Activated gamma-delta T cell (primary cell): ENCODE data around the gene TBC1D1.
"Not testable (repeated sequence)": the region's sequence is repeated elsewhere in the genome, so short reads cannot be mapped to it uniquely, and the experiment has no call there.

Experiments
- DNase-seq: peaks from one replicate; lab custom pipeline; 2025; lab: John Stamatoyannopoulos, UW

Gene TBC1D1

GRCh38 chr4:37966044-37966443 is 75.2 kb downstream of the TBC1D1 start:
- no peak for DNase-seq

GRCh38 chr4:37967736-37968135 is 76.9 kb downstream of the TBC1D1 start:
- DNase-seq: no peak

- DNase-seq: no peak
These were observed 77.9 kb downstream of the TBC1D1 start for GRCh38 chr4:37968747-37969146.

DNA sequence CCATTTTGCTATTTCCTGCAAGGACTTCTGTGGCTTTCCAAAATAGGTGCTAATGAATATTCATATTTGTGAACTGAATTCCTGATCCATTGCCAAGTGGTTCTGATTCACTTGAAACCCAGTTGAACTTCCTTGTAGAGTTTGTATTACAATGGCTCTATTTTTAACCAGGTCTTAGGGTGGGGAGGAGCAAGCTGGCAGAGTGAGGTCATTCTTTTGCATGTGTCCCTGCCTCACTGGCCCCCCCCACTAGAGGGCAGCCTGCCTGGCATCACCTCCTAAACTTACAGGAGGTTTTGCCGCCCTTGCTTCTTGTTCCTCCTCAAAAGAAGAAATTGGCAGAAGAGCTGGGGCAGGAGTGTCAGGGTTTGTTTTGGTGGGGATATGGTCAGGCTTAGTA is 79.8 kb downstream of the TBC1D1 start:
- peak; percentile 7 for DNase-seq

DNA sequence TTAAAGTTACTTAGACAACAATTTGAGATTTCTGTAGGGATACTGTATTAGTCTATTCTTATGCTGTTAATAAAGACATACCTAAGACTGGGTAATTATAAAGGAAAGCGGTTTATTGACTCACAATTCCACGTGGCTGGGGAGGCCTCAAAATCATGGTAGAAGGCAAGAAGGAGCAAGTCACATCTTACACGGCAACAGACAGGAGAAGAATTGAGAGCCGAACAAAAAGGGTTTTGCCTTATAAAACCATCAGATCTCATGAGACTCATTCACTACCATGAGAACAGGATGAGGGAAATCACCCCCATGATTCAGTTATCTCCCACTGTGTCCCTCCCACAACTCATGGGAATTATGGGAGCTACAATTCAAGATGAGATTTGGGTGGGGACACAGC is 80.3 kb downstream of the TBC1D1 start:
- DNase-seq: no peak

DNA sequence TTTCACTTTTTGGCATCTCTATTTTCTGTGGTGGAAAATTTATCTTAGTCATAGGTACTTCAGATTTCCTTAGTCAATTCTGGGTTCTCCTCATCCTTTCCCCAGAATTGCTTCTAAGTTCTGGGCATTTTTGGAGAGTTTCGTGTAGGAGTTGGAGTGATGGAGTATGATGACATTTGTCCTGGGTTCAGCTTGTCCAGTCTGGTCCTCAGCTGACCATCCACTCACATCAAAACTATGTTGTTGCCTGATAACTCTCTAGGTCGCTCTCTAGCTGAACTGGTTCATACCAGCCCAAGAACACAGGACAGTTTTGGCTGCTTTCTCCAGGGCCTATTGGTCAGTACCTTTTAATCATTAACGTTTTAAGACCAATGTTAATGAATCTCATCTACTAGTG is 82.6 kb downstream of the TBC1D1 start:
- DNase-seq: no peak

- DNase-seq: not testable (repeated sequence)
These were observed 84.5 kb downstream of the TBC1D1 start for GRCh38 chr4:37975321-37975822.

GRCh38 chr4:37976507-37976906 is 85.6 kb downstream of the TBC1D1 start:
- no peak for DNase-seq

DNA sequence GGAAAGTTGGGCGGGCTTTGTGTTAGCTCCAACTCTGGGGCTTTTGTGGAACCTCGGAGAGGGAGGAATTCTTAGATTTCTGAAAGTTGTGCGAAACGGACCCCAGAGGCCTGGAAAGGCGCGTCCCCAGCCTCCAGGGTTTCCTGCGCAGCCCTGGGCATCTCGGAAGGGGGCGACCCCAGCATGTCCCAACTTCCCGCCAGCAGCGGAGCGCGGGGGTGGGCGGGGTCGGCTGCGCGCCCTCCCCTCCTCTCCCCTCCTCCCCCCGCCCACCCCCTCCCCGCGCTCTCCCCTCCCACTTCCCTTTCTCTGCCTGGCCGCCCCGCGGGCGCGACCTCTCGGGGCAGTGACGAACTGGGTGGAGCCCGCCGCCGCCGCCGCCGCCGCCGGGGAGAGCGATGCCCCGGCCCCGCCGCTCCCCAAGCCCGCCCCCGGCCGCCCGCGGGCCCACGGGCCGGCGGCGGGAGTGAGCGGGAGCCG is 86.1 kb downstream of the TBC1D1 start:
- peak; percentile 70 for DNase-seq

GRCh38 chr4:37977471-37978247 is 86.8 kb downstream of the TBC1D1 start:
- peak; percentile 45 for DNase-seq

- no peak for DNase-seq
These were observed 87.5 kb downstream of the TBC1D1 start for GRCh38 chr4:37978248-37978924.

GRCh38 chr4:37980246-37980645 is 89.4 kb downstream of the TBC1D1 start:
- no peak for DNase-seq

GRCh38 chr4:37981425-37981824 is 90.5 kb downstream of the TBC1D1 start:
- DNase-seq: no peak

- DNase-seq: no peak
These were observed 91.2 kb downstream of the TBC1D1 start for GRCh38 chr4:37981844-37982720.

DNA sequence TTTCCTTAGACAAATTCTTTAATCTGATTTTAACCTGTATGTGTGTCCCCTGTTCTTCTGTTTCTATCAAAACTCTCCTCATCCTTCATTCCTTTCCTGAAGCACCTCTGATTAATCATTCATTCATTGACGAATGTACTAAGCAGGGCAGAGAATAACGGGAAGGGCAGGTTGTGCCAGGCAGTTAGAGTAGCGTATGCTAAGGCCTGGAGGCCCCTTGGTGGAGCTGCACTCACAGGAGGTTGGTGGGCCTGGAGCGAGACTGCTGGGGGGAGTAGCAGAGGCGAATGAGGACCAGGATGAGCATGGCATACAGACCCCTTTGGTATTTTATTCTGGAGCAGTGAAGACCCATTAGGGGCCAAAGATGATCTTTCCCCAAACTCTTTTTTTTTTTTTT is 91.9 kb downstream of the TBC1D1 start:
- no peak for DNase-seq

- no peak for DNase-seq
These were observed 93.1 kb downstream of the TBC1D1 start for GRCh38 chr4:37983951-37984350.

DNA sequence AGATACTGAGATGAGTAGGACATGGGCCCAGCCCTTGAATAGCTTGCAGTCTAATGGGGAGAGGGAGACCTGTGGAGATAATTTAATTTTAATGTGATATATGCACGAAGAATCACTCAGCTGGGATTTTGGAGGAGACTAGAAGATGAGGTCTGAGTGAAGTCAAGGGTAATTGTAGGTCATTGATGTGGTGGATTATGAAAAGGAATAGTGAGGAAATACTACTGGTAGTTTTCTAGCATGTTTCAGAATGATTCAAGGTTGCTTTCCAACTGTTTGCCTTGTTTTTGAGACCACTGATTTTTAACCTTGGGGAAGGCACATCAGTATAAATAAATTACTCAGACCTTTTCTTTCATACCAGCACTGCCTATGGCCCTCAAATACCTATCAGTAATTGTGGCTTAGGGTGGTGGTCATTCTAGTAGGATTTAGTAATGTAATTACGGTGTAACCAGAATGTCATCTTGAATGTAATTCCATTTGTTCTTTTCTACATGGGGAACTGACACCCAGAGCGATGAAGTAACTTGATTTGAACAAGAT is 94.9 kb downstream of the TBC1D1 start:
- DNase-seq: no peak

GRCh38 chr4:37988670-37989069 is 97.8 kb downstream of the TBC1D1 start:
- DNase-seq: no peak

DNA sequence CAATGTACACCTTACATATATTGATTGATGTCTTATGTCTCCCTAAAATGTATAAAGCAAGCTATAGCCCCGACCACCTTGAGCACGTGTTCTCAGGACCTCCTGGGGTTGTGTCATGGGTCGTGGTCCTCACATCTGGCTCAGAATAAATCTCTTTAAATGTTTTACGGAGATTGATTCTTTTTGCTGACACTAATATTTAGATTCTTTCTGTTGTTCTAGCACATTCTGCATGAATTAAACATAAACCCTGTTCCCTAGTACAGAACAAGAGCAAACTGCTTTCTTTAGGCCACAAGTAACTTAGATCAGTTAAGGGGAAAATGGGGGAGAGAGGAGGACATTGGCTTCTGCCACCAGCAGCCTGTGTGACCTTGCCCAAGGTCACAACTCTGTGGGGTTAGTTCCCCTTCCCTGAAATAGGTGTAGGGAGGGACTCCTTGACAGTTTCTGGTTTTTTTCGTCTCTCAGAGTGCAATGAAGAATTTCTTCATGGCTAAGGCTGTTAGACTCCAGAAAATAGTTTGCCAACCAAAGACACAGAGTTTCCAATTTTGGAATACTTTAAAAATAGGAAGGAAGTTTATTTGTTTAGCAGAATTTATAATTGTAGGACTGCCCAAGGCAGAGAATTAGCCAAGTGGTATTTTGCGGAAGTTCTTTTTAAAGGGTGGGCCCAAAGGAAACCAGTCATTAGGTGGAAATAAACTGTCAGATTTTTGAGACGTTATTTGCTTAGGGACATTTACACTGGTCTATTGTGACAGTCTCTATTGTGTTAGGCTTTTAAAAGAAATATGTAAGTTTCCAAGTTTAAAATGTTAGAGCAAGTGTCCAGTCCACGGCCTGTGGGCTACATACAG is 98.7 kb downstream of the TBC1D1 start:
- DNase-seq: no peak

DNA sequence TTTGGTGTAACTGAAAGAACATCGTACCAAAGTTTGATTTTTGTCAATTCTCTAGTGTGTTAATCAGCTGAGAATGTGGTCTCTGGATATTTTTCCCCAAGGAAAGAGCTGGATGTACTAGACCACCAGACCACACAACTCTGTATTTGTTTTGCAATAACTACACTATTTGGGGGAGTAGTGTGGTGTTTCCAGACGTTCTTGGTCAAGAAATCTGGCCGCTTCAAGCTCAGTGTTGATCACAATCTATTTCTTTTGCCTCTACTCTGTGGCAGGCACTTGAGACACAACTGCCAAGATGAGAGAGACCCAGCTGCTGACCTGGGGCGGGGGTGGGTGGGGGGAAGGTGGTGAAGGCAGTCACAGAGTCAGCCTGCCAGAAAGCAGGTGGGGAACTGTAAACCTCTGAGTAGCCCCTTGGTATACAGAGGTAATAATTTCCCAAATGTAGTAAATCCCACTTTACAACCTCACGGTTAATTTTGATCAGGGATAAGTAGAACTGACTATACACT is 99.9 kb downstream of the TBC1D1 start:
- no peak for DNase-seq
